Measurements from ENCODE around the gene BLTP1.
"Not testable (repeated sequence)": the region's sequence is repeated elsewhere in the genome, so short reads cannot be mapped to it uniquely, and the experiment has no call there.

The BLTP1 gene

GRCh38 chr4:122151982-122152710 lies at the start of gene BLTP1:
Gene BLTP1 (plus strand): TSS chr4:122152331. CDS start chr4:122170648, 18,317 bp downstream.
- peak; percentile 85 for DNase-seq (ENCODE audit: low read depth)

GRCh38 chr4:122104184-122104583 lies 47.9 kb upstream of the BLTP1 start:
- DNase-seq (ENCODE audit: low read depth) = no peak

GRCh38 chr4:122107680-122108079 lies 44.5 kb upstream of the BLTP1 start:
- no peak for DNase-seq (ENCODE audit: low read depth)

GRCh38 chr4:122110304-122110703 lies 41.8 kb upstream of the BLTP1 start:
- DNase-seq (ENCODE audit: low read depth) = not testable (repeated sequence)

- DNase-seq (ENCODE audit: low read depth) = no peak
Observed at GRCh38 chr4:122117743-122118142, 34.4 kb upstream of the BLTP1 start.

GRCh38 chr4:122118243-122118642 lies 33.9 kb upstream of the BLTP1 start:
- no peak for DNase-seq (ENCODE audit: low read depth)

- DNase-seq (ENCODE audit: low read depth) = no peak
Observed at GRCh38 chr4:122119739-122120138, 32.4 kb upstream of the BLTP1 start.

GRCh38 chr4:122121593-122121992 lies 30.5 kb upstream of the BLTP1 start:
- DNase-seq (ENCODE audit: low read depth) = no peak

GRCh38 chr4:122122083-122122482 lies 30.0 kb upstream of the BLTP1 start:
- no peak for DNase-seq (ENCODE audit: low read depth)

- no peak for DNase-seq (ENCODE audit: low read depth)
Observed at GRCh38 chr4:122129061-122129460, 23.1 kb upstream of the BLTP1 start.

- no peak for DNase-seq (ENCODE audit: low read depth)
Observed at GRCh38 chr4:122131562-122132157, 20.5 kb upstream of the BLTP1 start.

GRCh38 chr4:122132891-122133290 lies 19.2 kb upstream of the BLTP1 start:
- no peak for DNase-seq (ENCODE audit: low read depth)

- DNase-seq (ENCODE audit: low read depth) = no peak
Observed at GRCh38 chr4:122139139-122139538, 13.0 kb upstream of the BLTP1 start.

- DNase-seq (ENCODE audit: low read depth) = no peak
Observed at GRCh38 chr4:122140834-122141233, 11.3 kb upstream of the BLTP1 start.

- no peak for DNase-seq (ENCODE audit: low read depth)
Observed at GRCh38 chr4:122142687-122143086, 9.4 kb upstream of the BLTP1 start.

- no peak for DNase-seq (ENCODE audit: low read depth)
Observed at GRCh38 chr4:122146652-122147051, 5.5 kb upstream of the BLTP1 start.

- no peak for DNase-seq (ENCODE audit: low read depth)
Observed at GRCh38 chr4:122150931-122151330, 1.2 kb upstream of the BLTP1 start.

- DNase-seq (ENCODE audit: low read depth) = no peak
Observed at GRCh38 chr4:122152711-122153226, 638 bp downstream of the BLTP1 start.

GRCh38 chr4:122156819-122157218 lies 4.7 kb downstream of the BLTP1 start:
- DNase-seq (ENCODE audit: low read depth) = no peak

GRCh38 chr4:122163301-122163700 lies 11.2 kb downstream of the BLTP1 start:
- no peak for DNase-seq (ENCODE audit: low read depth)

GRCh38 chr4:122163767-122164166 lies 11.6 kb downstream of the BLTP1 start:
- no peak for DNase-seq (ENCODE audit: low read depth)

GRCh38 chr4:122167369-122167768 lies 15.2 kb downstream of the BLTP1 start:
- no peak for DNase-seq (ENCODE audit: low read depth)

GRCh38 chr4:122170775-122171174 lies 18.6 kb downstream of the BLTP1 start:
- no peak for DNase-seq (ENCODE audit: low read depth)

GRCh38 chr4:122171323-122171722 lies 19.2 kb downstream of the BLTP1 start:
- DNase-seq (ENCODE audit: low read depth) = no peak

Measured in stimulated activated CD8-positive, alpha-beta memory T cell treated with anti-CD3 and anti-CD28 coated beads, Interleukin-4, amount 100 ng/mL, for 24 hours (primary cell).